OCI-LY1 (cell line): ENCODE data around the gene RRP8.

ENCODE experiments used
- H2AFZ ChIP-seq: fragments of 200-600 bp; sonication (generic), shearing (Covaris generic); 2 replicates; pipeline ENCODE4 v1.6.0; 2014; ENCODE audit warnings: antibody characterized with exemption, mild to moderate bottlenecking, low read length
- H3F3A ChIP-seq: fragments of 200-600 bp; sonication (generic), shearing (Covaris generic); 2 replicates; pipeline ENCODE4 v1.6.0; 2014; ENCODE audit warnings: mild to moderate bottlenecking, antibody characterized with exemption, low read length, moderate library complexity; ENCODE audit not compliant: insufficient read depth
- H3K27ac ChIP-seq: fragments of 200-600 bp; sonication (generic); 2 replicates; pipeline ENCODE4 v1.5.1; 2014; ENCODE audit warnings: low read length, mixed run types, mild to moderate bottlenecking, low read depth; ENCODE audit not compliant: poor library complexity, severe bottlenecking
- H3K27me3 ChIP-seq: fragments of 200-600 bp; sonication (generic); 2 replicates; pipeline ENCODE4 v1.6.0; 2014; ENCODE audit warnings: antibody characterized with exemption, mild to moderate bottlenecking, low read length, moderate library complexity; ENCODE audit not compliant: insufficient read depth
- H3K36me3 ChIP-seq: fragments of 200-600 bp; sonication (generic); 2 replicates; pipeline ENCODE4 v1.6.1; 2014; ENCODE audit warnings: mild to moderate bottlenecking, antibody characterized with exemption, low read length, moderate library complexity, mixed read lengths; ENCODE audit not compliant: insufficient read depth
- H3K4me1 ChIP-seq: fragments of 200-600 bp; sonication (generic); 2 replicates; pipeline ENCODE4 v1.5.1; 2014; ENCODE audit warnings: mild to moderate bottlenecking, low read length, moderate library complexity; ENCODE audit not compliant: insufficient read depth, severe bottlenecking
- H3K4me2 ChIP-seq: fragments of 200-600 bp; sonication (generic), shearing (Covaris generic); 2 replicates; pipeline ENCODE4 v1.6.1; 2014; ENCODE audit warnings: low read length
- H3K4me3 ChIP-seq: fragments of 200-600 bp; sonication (generic); 2 replicates; pipeline ENCODE4 v1.5.1; 2014; ENCODE audit warnings: low read length, low read depth, mild to moderate bottlenecking, mixed read lengths; ENCODE audit not compliant: poor library complexity, severe bottlenecking
- H3K79me2 ChIP-seq: fragments of 200-600 bp; shearing (Covaris generic); 2 replicates; pipeline ENCODE4 v1.6.1; 2016; ENCODE audit warnings: mixed run types, low read length, mixed read lengths; ENCODE audit not compliant: insufficient read depth
- H3K9ac ChIP-seq: fragments of 200-600 bp; sonication (generic), shearing (Covaris generic); 2 replicates; pipeline ENCODE4 v1.6.1; 2014; ENCODE audit warnings: mild to moderate bottlenecking, low read length, mixed read lengths
- H3K9me2 ChIP-seq: fragments of 200-600 bp; sonication (generic), shearing (Covaris generic); 2 replicates; pipeline ENCODE4 v1.6.1; 2014; ENCODE audit warnings: low read depth, mild to moderate bottlenecking, low read length, mixed read lengths
- H3K9me3 ChIP-seq: fragments of 200-600 bp; shearing (Covaris generic); 2 replicates; pipeline ENCODE4 v1.6.1; 2014; ENCODE audit warnings: low read length, mixed read lengths
- H4K20me1 ChIP-seq: fragments of 200-600 bp; sonication (generic), shearing (Covaris generic); 2 replicates; pipeline ENCODE4 v1.6.0; 2016; ENCODE audit warnings: mild to moderate bottlenecking, low read length; ENCODE audit not compliant: insufficient read depth
- CTCF ChIP-seq: fragments of 200-600 bp; sonication (generic), shearing (Covaris generic); IDR thresholded peaks from 2 replicates; pipeline ENCODE4 v1.5.1; 2017; ENCODE audit warnings: mild to moderate bottlenecking, antibody characterized with exemption, low read length, moderate library complexity, mixed read lengths
- EZH2 ChIP-seq: fragments of 200-600 bp; sonication (generic), shearing (Covaris generic); IDR thresholded peaks from 2 replicates; pipeline ENCODE4 v1.8.0; 2017; ENCODE audit warnings: borderline replicate concordance, mixed run types, mild to moderate bottlenecking, antibody characterized with exemption, low read length, moderate library complexity, mixed read lengths

Gene RRP8

GRCh38 chr11:6622261-6623171 is 19.1 kb upstream of the RRP8 start:
- Histone ChIP-seq H3K9me3 (no peaks in the 10 kb centered on the region), H3K4me2 (no peak overlapping the region), H3K9ac (no peak overlapping the region), H3K4me1 (peaks cover 21% of the 10 kb centered on the region), H3K9me2 (no peaks in the 10 kb centered on the region), H4K20me1 (no peaks in the 10 kb centered on the region), H3F3A (no peaks in the 10 kb centered on the region), H2AFZ (no peak overlapping the region), H3K79me2 (no peaks in the 10 kb centered on the region), H3K27me3 (0 out of 2 replicates have a peak, but pooled peaks cover 4% of the 10 kb centered on the region), H3K27ac (no peak overlapping the region), H3K4me3 (no peak overlapping the region), H3K36me3 (no peaks in the 10 kb centered on the region)
- TF ChIP-seq EZH2 (no peak), CTCF (no peak)

GRCh38 chr11:6621711-6622211 is 18.3 kb upstream of the RRP8 start:
- no peaks in the 10 kb centered on the region for H3K36me3 ChIP-seq
- no peaks in the 10 kb centered on the region for H3K79me2 ChIP-seq
- H3K27ac ChIP-seq = no peak overlapping the region
- H3K4me2 ChIP-seq = no peak overlapping the region
- H4K20me1 ChIP-seq = no peaks in the 10 kb centered on the region
- no peak overlapping the region for H2AFZ ChIP-seq
- H3K27me3 ChIP-seq = 0 out of 2 replicates have a peak, but pooled peaks cover 4% of the 10 kb centered on the region
- no peak overlapping the region for H3K9ac ChIP-seq
- TF ChIP-seq CTCF = no peak
- no peak for TF ChIP-seq EZH2
- H3K9me3 ChIP-seq = no peaks in the 10 kb centered on the region
- H3F3A ChIP-seq = no peaks in the 10 kb centered on the region
- H3K4me3 ChIP-seq = no peak overlapping the region
- H3K4me1 ChIP-seq = peaks cover 19% of the 10 kb centered on the region
- H3K9me2 ChIP-seq = no peaks in the 10 kb centered on the region

- Histone ChIP-seq H3K27me3 (0 out of 2 replicates have a peak, but pooled peaks cover 4% of the 10 kb centered on the region), H3K4me2 (no peak overlapping the region), H4K20me1 (no peaks in the 10 kb centered on the region), H2AFZ (no peak overlapping the region), H3K9me2 (no peaks in the 10 kb centered on the region), H3K4me3 (no peak overlapping the region), H3F3A (no peaks in the 10 kb centered on the region), H3K4me1 (peaks cover 19% of the 10 kb centered on the region), H3K36me3 (0 out of 2 replicates have a peak, but pooled peaks cover 2% of the 10 kb centered on the region), H3K9me3 (no peaks in the 10 kb centered on the region), H3K79me2 (no peaks in the 10 kb centered on the region), H3K27ac (no peak overlapping the region), H3K9ac (no peak overlapping the region)
- TF ChIP-seq CTCF (no peak), EZH2 (no peak)
Measured at GRCh38 chr11:6620636-6621035, 17.2 kb upstream of the RRP8 start.
